ENCODE data around the gene SLN. TPM values are rescaled to one million over a fixed set of nuclear protein-coding genes. Genes with fewer than 3 reads are reported as not detected.

SLN gene
- total RNA-seq, 1 donor from 2014 or later: 1.0 TPM

DNA sequence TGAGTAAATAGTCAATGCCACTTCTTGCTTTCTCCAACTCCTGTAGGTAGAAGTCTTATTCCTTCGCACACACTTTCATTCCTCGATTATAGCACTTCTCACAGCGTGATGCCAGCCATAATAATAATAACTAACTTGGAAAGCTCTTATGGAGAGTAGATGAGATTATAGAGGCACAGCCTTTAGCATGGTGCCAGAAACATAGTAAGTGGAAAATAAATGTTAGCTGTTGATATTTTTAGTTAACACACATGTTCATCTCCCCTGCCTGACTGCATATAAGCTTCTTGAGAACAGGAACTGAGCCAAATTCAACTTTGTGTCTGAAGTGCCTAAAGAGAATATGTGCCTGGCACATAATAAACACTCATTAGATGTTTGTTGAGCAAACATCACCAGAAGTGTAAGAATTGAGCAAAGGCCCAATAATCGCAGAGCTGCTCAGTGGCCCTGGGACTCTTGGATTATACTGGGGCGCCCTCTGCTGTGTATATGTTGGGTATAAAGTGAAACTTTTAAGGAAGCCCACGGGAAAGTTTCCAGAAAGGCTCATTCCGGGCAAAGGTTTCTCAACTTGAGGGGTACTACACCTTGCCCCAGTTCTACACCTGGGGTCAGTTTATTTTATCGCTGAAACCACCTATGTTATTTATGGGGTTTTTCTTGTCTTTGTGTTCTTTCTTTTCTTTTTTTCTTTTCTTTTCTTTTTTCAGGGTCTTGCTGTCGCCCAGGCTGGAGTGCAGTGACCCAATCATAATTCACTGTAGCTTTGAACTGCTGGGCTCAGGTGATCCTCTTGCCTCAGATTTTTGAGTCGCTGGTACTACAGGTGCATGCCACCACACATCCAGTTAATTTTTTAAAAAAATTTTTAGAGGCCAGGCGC, 22.3 kb downstream of the SLN start:
- Histone ChIP-seq H3K9me3 (no peaks in the 10 kb centered on the region), H3K4me3 (no peak overlapping the region), H3K27me3 (peaks cover 6% of the 10 kb centered on the region), H3K36me3 (no peaks in the 10 kb centered on the region), H3K27ac (no peak overlapping the region), H3K4me1 (no peaks in the 10 kb centered on the region)
- ATAC-seq (peak; percentile 99), DNase-seq (peak; percentile 77)
- intact Hi-C loops (cut with DNase I): no loop called here
- TF ChIP-seq, protein P1, sequence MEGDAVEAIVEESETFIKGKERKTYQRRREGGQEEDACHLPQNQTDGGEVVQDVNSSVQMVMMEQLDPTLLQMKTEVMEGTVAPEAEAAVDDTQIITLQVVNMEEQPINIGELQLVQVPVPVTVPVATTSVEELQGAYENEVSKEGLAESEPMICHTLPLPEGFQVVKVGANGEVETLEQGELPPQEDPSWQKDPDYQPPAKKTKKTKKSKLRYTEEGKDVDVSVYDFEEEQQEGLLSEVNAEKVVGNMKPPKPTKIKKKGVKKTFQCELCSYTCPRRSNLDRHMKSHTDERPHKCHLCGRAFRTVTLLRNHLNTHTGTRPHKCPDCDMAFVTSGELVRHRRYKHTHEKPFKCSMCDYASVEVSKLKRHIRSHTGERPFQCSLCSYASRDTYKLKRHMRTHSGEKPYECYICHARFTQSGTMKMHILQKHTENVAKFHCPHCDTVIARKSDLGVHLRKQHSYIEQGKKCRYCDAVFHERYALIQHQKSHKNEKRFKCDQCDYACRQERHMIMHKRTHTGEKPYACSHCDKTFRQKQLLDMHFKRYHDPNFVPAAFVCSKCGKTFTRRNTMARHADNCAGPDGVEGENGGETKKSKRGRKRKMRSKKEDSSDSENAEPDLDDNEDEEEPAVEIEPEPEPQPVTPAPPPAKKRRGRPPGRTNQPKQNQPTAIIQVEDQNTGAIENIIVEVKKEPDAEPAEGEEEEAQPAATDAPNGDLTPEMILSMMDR (IDR thresholded peaks at IDR 0.05): peak; percentile 71

DNA sequence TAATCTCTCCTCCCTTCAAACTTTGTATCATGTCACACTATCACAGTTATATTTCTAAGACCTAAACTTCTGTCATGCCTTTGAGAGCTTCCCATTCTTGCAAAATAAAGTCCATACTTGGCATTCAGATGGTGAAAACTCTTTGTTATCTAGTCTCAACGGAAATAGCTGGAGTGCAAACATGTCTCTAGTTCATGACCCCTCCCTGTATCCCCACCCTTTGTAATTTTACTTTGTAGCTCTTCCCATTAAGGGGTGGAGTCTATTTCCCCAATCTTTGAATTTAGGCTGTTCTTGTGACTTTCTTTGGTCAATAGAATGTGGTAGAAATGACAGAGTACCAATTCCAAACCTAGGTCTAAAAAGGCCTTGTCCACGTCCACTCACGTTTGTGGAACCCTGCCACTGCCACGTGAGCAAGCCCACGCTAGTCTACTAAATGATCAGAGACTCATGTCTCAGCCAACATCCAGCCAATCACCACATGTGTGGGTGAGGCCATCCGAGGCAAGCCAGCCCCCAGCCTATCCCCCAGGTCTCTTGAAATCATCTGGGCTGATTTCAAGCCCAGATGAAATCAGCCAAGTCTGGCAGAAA, 23.4 kb downstream of the SLN start:
- H3K27me3 ChIP-seq: peaks cover 6% of the 10 kb centered on the region
- no peaks in the 10 kb centered on the region for H3K4me1 ChIP-seq
- intact Hi-C loops (cut with DNase I): no loop called here
- H3K36me3 ChIP-seq: no peaks in the 10 kb centered on the region
- TF ChIP-seq, protein P1 (IDR thresholded peaks at IDR 0.05): no peak
- DNase-seq (no peak), ATAC-seq (no peak)
- H3K9me3 ChIP-seq: no peaks in the 10 kb centered on the region
- H3K27ac ChIP-seq: no peak overlapping the region
- no peak overlapping the region for H3K4me3 ChIP-seq

DNA sequence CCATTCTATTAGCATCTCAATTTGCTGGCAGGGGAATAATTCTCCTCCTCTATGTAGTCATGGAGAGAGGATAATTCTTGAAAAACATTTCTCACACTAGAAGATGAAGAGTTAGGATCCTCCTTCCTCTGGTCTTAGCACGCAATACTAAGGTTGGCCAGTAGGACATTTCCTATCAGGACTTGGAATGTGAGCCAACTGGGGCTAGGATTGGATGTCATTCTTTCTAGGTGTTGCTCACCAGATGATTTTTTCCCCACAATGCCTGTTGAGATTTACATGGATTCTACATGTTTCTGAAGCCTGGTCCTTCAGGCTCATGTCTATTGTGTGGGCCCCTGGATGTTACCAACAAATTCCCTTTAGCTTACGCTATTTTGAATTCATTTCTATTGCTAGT, 28.0 kb downstream of the SLN start:
- Histone ChIP-seq H3K4me1 (no peaks in the 10 kb centered on the region), H3K27me3 (no peaks in the 10 kb centered on the region), H3K4me3 (no peak overlapping the region), H3K27ac (no peak overlapping the region), H3K36me3 (no peaks in the 10 kb centered on the region), H3K9me3 (no peaks in the 10 kb centered on the region)
- intact Hi-C loops (cut with DNase I): no loop called here
- ATAC-seq (no peak), DNase-seq (no peak)
- TF ChIP-seq, protein P1 (IDR thresholded peaks at IDR 0.05): peak; percentile 30

DNA sequence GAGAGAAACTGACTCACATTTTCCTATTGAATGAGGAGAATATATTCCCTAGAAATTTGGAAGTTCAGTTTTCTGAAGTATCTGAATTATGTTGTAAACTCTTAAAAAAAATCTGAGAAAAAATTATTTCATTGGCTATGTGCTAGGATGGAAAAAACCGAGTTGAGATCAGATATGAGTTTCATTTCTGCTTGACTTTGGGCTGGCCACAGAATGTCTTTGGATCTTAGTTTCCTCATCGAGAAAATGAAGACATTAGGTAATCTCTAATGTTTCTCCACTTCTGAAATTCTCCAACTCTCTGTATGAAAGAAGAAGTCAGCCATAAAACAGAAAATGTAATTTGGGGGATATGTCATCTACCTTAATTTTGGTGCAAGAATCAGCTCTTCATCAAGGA, 28.8 kb downstream of the SLN start:
- intact Hi-C loops (cut with DNase I): no loop called here
- no peaks in the 10 kb centered on the region for H3K36me3 ChIP-seq
- no peaks in the 10 kb centered on the region for H3K9me3 ChIP-seq
- no peak overlapping the region for H3K4me3 ChIP-seq
- ATAC-seq (peak; percentile 61), DNase-seq (no peak)
- no peaks in the 10 kb centered on the region for H3K27me3 ChIP-seq
- no peak overlapping the region for H3K27ac ChIP-seq
- H3K4me1 ChIP-seq: no peaks in the 10 kb centered on the region
- TF ChIP-seq, protein P1 (IDR thresholded peaks at IDR 0.05): no peak

DNA sequence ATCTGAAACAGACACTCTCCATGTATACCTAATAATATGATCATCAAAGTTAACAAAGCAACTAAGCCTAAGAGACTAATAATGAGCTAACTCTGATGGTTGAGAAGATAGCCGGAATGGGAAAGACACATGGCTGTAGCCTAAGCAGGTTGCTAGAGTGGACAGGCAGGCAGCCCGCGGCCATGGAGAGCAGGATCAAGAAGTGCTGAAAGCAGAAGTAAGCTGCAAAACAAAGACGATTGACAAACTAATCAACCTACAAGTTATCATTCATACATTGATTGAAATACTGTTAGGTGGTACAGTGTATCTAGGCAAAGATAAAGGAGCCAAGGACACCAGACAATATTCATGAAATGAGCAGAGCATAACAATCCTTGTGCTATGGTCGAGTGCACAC, 29.3 kb downstream of the SLN start:
- Histone ChIP-seq H3K9me3 (no peaks in the 10 kb centered on the region), H3K4me1 (no peaks in the 10 kb centered on the region), H3K27ac (no peak overlapping the region), H3K4me3 (no peak overlapping the region), H3K36me3 (no peaks in the 10 kb centered on the region), H3K27me3 (no peaks in the 10 kb centered on the region)
- intact Hi-C loops (cut with DNase I): no loop called here
- no peak for DNase-seq
- TF ChIP-seq, protein P1 (IDR thresholded peaks at IDR 0.05): no peak
- ATAC-seq: peak; percentile 53

Data from upper lobe of right lung (tissue), 1 donor.